NCI-H1436 (cell line): ENCODE results near the gene PSME2.

Source experiments
- DNase-seq: peaks from one replicate; lab custom pipeline; 2025; lab: John Stamatoyannopoulos, UW

The PSME2 gene

GRCh38 chr14:24093901-24094840 lies 52.2 kb downstream of the PSME2 start, which contains the start of gene PCK2:
TSS of gene PCK2 (plus strand) at chr14:24094311. CDS start at chr14:24094406, 95 bp downstream.
- DNase-seq: peak; percentile 89
